A673 (cell line): Measurements from ENCODE around the gene KCMF1.

ENCODE experiments used
- CTCF ChIP-seq: fragments of 300-800, 200-600 bp; sonication (generic); conservative IDR thresholded peaks from 2 replicates; pipeline ENCODE4 v1.5.1; 2017; ENCODE audit warnings: low read depth, mild to moderate bottlenecking, antibody characterized with exemption, low read length, moderate library complexity, mixed read lengths
- EZH2 ChIP-seq: fragments of 200-600 bp; sonication (generic); IDR thresholded peaks from 2 replicates; pipeline ENCODE4 v1.6.1; 2017; ENCODE audit warnings: borderline replicate concordance, low read depth, mild to moderate bottlenecking, mixed read lengths, antibody characterized with exemption, low read length; ENCODE audit not compliant: poor library complexity, severe bottlenecking

GRCh38 chr2:85095094-85095493 is 124.1 kb downstream of the KCMF1 start:
- no peak for TF ChIP-seq CTCF
- no peak for TF ChIP-seq EZH2
